Mucosa of stomach (tissue), 1 donor: ENCODE data around the gene GIMAP8.
"Not testable (repeated sequence)": the region's sequence is repeated elsewhere in the genome, so short reads cannot be mapped to it uniquely, and the experiment has no call there.

Experiments
- H3K27me3 ChIP-seq: one replicate; pipeline ENCODE4 v1.7.0; 2013; ENCODE audit warnings: mild to moderate bottlenecking, low read length; ENCODE audit not compliant: control insufficient read depth, insufficient read depth
- H3K36me3 ChIP-seq: one replicate; pipeline ENCODE4 v1.7.0; 2013; ENCODE audit warnings: low read length; ENCODE audit not compliant: control insufficient read depth, insufficient read depth
- H3K4me1 ChIP-seq: one replicate; pipeline ENCODE4 v1.7.0; 2013; ENCODE audit warnings: mild to moderate bottlenecking, low read length; ENCODE audit not compliant: control insufficient read depth, insufficient read depth
- H3K4me3 ChIP-seq: one replicate; pipeline ENCODE4 v1.7.0; 2013; ENCODE audit warnings: low read length
- H3K9ac ChIP-seq: one replicate; pipeline ENCODE4 v1.7.0; 2013; ENCODE audit warnings: mild to moderate bottlenecking, low read length, moderate library complexity
- H3K9me3 ChIP-seq: one replicate; pipeline ENCODE4 v1.7.0; 2013; ENCODE audit warnings: mild to moderate bottlenecking, low read length, moderate library complexity; ENCODE audit not compliant: control insufficient read depth
- donor health status: Pancreatic carcinoma.

GIMAP8 gene

DNA sequence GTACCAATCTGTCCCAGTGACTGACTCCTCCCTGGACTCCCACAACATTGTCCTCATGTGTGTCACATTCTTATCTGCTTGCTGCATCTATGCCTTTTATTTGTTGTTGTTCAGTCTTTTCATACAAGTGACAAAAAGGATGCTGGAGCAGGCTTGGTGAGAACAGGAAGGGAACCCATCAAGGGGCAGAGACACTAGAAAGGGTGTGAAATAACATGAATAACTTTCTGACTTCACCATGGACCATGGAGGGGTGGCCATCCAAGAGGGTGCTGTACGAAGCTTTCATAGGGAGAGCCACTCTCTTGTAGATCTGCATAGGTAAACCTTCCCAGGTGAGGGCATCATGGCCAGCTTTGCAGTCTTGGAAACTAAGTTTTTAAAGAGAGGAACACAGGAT is 14.5 kb downstream of the GIMAP8 start:
- Histone ChIP-seq H3K9ac (no peak overlapping the region), H3K4me3 (no peak overlapping the region), H3K4me1 (no peaks in the 10 kb centered on the region), H3K27me3 (no peaks in the 10 kb centered on the region), H3K9me3 (no peaks in the 10 kb centered on the region), H3K36me3 (no peaks in the 10 kb centered on the region)

GRCh38 chr7:150465414-150465813 is 15.0 kb downstream of the GIMAP8 start:
- Histone ChIP-seq H3K27me3 (no peaks in the 10 kb centered on the region), H3K4me3 (no peak overlapping the region), H3K36me3 (no peaks in the 10 kb centered on the region), H3K9me3 (no peaks in the 10 kb centered on the region), H3K4me1 (no peaks in the 10 kb centered on the region), H3K9ac (no peak overlapping the region)

GRCh38 chr7:150466477-150466876 is 16.0 kb downstream of the GIMAP8 start:
- no peaks in the 10 kb centered on the region for H3K36me3 ChIP-seq
- H3K4me3 ChIP-seq: no peak overlapping the region
- H3K27me3 ChIP-seq: no peaks in the 10 kb centered on the region
- H3K9me3 ChIP-seq: no peaks in the 10 kb centered on the region
- H3K9ac ChIP-seq: no peak overlapping the region
- no peaks in the 10 kb centered on the region for H3K4me1 ChIP-seq

DNA sequence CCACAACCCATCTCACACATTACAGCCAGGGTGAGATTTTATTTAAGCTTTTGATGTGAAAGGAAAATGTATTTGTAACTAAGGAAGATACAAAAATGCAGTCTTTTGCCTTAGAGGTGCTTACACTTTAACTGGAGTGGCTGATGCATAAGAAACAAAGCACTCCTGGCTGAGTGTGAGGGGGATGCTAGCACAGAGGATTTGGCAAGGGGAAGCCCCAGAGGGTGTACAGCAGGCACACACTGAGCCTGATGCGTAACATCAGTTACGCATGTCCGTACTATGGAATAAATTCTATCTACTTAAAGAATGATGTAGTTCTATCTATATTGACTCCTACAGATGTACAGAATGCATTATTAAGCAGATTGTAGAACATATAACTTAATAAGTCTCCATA is 17.8 kb downstream of the GIMAP8 start:
- Histone ChIP-seq H3K36me3 (no peaks in the 10 kb centered on the region), H3K4me1 (no peaks in the 10 kb centered on the region), H3K4me3 (no peak overlapping the region), H3K27me3 (no peaks in the 10 kb centered on the region), H3K9me3 (no peaks in the 10 kb centered on the region), H3K9ac (no peak overlapping the region)

DNA sequence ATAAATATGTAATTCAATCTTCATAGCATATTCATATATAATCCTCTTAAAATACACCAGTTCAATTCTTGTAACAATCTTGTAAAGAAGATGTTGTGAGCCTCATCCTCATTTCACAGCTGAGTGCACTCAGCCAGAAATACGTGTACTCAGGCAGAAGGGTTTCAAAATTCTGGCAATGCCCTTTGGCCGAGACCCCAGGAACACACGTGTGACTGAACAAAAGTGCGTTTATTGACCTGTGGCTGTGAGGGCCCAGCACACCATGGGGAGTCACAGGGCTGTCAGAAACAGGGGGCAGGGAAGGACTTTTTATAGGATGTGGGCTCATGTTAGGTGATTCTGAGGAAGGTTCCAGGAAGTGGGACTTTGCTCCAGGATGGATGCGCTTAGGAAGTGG is 21.5 kb downstream of the GIMAP8 start:
- H3K36me3 ChIP-seq: no peaks in the 10 kb centered on the region
- no peaks in the 10 kb centered on the region for H3K9me3 ChIP-seq
- no peaks in the 10 kb centered on the region for H3K4me1 ChIP-seq
- H3K9ac ChIP-seq: no peak overlapping the region
- no peaks in the 10 kb centered on the region for H3K27me3 ChIP-seq
- H3K4me3 ChIP-seq: no peak overlapping the region

DNA sequence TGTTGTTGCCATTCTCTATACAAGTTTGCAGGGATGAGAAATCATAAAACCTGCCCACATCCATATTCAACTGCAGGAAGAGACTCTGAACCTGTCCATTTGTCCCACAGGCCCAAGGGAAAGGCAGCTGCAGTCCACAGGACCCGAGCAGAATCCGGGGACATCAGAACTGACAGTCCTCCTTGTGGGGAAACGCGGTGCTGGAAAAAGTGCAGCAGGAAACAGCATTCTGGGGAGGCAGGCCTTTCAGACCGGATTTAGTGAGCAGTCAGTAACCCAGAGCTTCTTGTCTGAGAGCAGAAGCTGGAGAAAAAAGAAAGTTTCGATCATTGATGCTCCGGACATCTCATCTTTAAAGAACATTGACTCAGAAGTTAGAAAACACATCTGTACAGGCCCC is 23.5 kb downstream of the GIMAP8 start:
- no peaks in the 10 kb centered on the region for H3K27me3 ChIP-seq
- H3K9me3 ChIP-seq: no peaks in the 10 kb centered on the region
- H3K9ac ChIP-seq: no peak overlapping the region
- H3K36me3 ChIP-seq: no peaks in the 10 kb centered on the region
- no peaks in the 10 kb centered on the region for H3K4me1 ChIP-seq
- H3K4me3 ChIP-seq: no peak overlapping the region

DNA sequence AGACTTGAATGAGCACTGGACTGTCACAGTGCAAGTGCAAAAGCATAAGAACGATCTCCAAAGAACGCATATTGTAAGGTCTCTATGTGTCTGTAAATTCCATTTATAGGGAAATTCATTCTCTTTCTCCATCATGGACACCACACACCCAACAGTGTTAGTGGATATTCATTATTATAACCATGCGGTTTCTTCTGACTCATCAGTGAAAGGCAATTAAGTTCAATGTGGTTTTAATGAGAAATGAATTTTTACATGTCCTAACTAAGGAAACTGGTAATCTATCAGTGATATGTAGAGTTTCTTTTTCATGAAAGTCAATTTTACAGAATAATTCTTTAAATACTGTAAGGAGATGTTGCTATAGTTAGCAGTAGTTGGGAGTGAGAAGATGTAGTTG is 25.9 kb downstream of the GIMAP8 start:
- Histone ChIP-seq H3K4me1 (no peaks in the 10 kb centered on the region), H3K9me3 (no peaks in the 10 kb centered on the region), H3K27me3 (no peaks in the 10 kb centered on the region), H3K36me3 (no peaks in the 10 kb centered on the region), H3K4me3 (no peak overlapping the region), H3K9ac (no peak overlapping the region)

- no peak overlapping the region for H3K9ac ChIP-seq
- no peaks in the 10 kb centered on the region for H3K4me1 ChIP-seq
- no peaks in the 10 kb centered on the region for H3K9me3 ChIP-seq
- no peaks in the 10 kb centered on the region for H3K36me3 ChIP-seq
- H3K4me3 ChIP-seq: no peak overlapping the region
- no peaks in the 10 kb centered on the region for H3K27me3 ChIP-seq
Measured at GRCh38 chr7:150476819-150477631, 26.6 kb downstream of the GIMAP8 start.

DNA sequence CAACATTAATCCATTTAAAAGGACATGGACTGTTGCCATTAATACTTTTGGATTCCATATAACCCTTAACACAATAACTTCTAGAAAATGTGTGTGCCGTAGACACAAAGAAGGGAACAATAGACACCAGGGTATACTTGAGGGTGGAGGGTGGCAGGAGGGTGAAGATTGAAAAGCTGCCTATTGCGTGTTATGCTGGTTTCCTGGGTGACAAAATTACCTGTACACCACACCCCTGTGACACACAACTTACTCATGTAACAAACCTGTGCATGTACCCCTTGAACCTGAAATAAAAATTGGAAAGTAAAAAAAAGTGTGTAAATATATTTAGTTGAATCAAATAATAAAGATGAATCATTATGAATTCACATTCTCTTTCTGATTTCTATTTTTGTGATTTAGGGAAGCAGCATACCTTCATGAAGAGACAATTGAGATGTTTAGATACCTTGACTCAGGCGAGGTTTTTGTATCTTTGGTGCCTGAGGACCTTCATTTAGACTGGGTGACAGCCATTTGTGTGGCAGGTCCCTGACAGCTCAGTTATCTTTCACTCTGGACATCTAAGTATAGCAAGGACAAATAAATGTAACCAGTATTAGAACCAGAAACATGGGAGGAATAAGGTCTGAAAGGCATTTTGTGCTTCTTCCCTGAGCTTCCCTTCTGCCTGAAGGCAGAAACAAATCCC is 28.7 kb downstream of the GIMAP8 start:
- no peaks in the 10 kb centered on the region for H3K27me3 ChIP-seq
- H3K36me3 ChIP-seq: no peaks in the 10 kb centered on the region
- H3K9ac ChIP-seq: no peak overlapping the region
- H3K4me3 ChIP-seq: no peak overlapping the region
- no peaks in the 10 kb centered on the region for H3K4me1 ChIP-seq
- no peaks in the 10 kb centered on the region for H3K9me3 ChIP-seq

GRCh38 chr7:150481186-150481920 is 30.9 kb downstream of the GIMAP8 start:
- Histone ChIP-seq H3K4me1 (no peaks in the 10 kb centered on the region), H3K9ac (no peak overlapping the region), H3K4me3 (no peak overlapping the region), H3K9me3 (no peaks in the 10 kb centered on the region), H3K36me3 (no peaks in the 10 kb centered on the region), H3K27me3 (no peaks in the 10 kb centered on the region)

DNA sequence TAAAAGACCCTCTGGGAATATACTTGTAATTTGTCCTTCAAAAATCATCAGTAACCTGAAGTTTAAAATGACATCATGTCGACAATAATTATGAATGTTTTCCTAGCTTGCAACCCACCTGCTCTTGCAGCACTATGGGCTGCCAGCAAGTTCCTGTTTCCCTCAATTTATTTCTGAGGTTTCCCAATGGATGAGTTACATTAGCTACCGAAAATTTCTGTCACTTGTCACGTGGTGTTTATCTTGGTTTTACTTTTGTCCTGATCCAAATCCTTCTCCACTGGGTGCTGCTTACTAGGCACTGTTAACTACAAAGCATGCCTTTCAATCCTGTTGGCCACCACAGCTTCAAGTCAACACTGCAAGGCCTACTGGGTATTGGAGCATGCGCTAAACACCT is 31.5 kb downstream of the GIMAP8 start:
- H3K9ac ChIP-seq: no peak overlapping the region
- no peaks in the 10 kb centered on the region for H3K4me1 ChIP-seq
- no peak overlapping the region for H3K4me3 ChIP-seq
- H3K9me3 ChIP-seq: no peaks in the 10 kb centered on the region
- H3K27me3 ChIP-seq: no peaks in the 10 kb centered on the region
- no peaks in the 10 kb centered on the region for H3K36me3 ChIP-seq

- H3K4me1 ChIP-seq, H3K9ac ChIP-seq, H3K4me3 ChIP-seq, H3K9me3 ChIP-seq, H3K36me3 ChIP-seq, H3K27me3 ChIP-seq: not testable (repeated sequence)
Measured at GRCh38 chr7:150483514-150483913, 33.1 kb downstream of the GIMAP8 start.
